ENCODE measurements around the gene DAPP1.
"Not testable (repeated sequence)": the region's sequence is repeated elsewhere in the genome, so short reads cannot be mapped to it uniquely, and the experiment has no call there.

- not testable (repeated sequence) for TF ChIP-seq POLR2AphosphoS5 (IDR thresholded peaks at IDR 0.05); CTCF (IDR thresholded peaks at IDR 0.05 in 8 of 11, conservative IDR thresholded peaks at IDR 0.05 in 3 of 11)
Observed at GRCh38 chr4:99770842-99771241, 45.8 kb upstream of the DAPP1 start.
